ENCODE measurements around the gene RPS27A.
"Not testable (repeated sequence)": the region's sequence is repeated elsewhere in the genome, so short reads cannot be mapped to it uniquely, and the experiment has no call there.

DNA sequence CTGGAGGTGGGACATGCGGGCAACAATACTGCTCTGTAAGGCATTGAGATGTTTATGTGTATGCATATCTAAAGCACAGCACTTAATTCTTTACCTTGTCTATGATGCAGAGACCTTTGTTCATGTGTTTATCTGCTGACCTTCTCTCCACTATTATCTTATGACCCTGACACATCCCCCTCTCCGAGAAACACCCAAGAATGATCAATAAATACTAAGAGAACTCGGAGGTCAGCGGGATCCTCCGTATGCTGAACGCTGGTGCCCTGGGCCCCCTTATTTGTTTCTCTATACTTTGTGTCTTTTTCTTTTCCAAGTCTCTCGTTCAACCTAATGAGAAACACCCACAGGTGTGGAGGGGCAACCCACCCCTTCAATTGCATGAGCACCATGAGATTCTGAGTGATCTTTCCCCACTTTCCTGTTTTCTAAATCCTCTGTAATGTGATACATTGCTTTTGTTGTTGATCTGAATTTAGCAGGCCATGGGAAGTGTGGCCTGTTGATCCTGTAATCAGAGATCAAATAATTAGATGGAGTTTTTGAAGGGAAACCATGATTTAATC lies 47.5 kb downstream of the RPS27A start:
- TF ChIP-seq, protein P1, sequence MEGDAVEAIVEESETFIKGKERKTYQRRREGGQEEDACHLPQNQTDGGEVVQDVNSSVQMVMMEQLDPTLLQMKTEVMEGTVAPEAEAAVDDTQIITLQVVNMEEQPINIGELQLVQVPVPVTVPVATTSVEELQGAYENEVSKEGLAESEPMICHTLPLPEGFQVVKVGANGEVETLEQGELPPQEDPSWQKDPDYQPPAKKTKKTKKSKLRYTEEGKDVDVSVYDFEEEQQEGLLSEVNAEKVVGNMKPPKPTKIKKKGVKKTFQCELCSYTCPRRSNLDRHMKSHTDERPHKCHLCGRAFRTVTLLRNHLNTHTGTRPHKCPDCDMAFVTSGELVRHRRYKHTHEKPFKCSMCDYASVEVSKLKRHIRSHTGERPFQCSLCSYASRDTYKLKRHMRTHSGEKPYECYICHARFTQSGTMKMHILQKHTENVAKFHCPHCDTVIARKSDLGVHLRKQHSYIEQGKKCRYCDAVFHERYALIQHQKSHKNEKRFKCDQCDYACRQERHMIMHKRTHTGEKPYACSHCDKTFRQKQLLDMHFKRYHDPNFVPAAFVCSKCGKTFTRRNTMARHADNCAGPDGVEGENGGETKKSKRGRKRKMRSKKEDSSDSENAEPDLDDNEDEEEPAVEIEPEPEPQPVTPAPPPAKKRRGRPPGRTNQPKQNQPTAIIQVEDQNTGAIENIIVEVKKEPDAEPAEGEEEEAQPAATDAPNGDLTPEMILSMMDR (IDR thresholded peaks at IDR 0.05) = not testable (repeated sequence)
- TF ChIP-seq POLR2A (IDR thresholded peaks at IDR 0.05) = not testable (repeated sequence)
